Upper lobe of left lung (tissue), 4 donors: ENCODE results near the gene NDUFAF2.

Experiments
- CTCF ChIP-seq, 6 experiments: fragments of 450-650 bp in 4 of 6; fragments of 200-600 bp in 2 of 6; sonication (generic) in 2 of 6; IDR thresholded peaks; one replicate each; pipeline ENCODE4 v1.5.1; 2016 to 2019; ENCODE audit warnings: antibody characterized with exemption in 6 of 6
- EP300 ChIP-seq, 4 donors: sonication (generic); formaldehyde crosslinking; IDR thresholded peaks; one replicate each; pipeline ENCODE4 v1.5.1; 2017; ENCODE audit warnings: antibody characterized with exemption in 4 of 4, control low read depth in 2 of 4
- POLR2A ChIP-seq, 4 donors: fragments of 450-650 bp; IDR thresholded peaks; one replicate each; pipeline ENCODE4 v1.5.1; 2016 to 2017; ENCODE audit warnings: antibody characterized with exemption in 4 of 4, mild to moderate bottlenecking in 2 of 4
- POLR2AphosphoS5 ChIP-seq, 2 donors: sonication (generic); formaldehyde crosslinking; IDR thresholded peaks; one replicate each; pipeline ENCODE4 v1.5.1; 2017; ENCODE audit warnings: antibody characterized with exemption in 2 of 2

GRCh38 chr5:61198606-61199005 lies 253.6 kb downstream of the NDUFAF2 start:
- TF ChIP-seq POLR2A (IDR thresholded peaks at IDR 0.05), result no peak
- TF ChIP-seq CTCF (IDR thresholded peaks at IDR 0.05), result no peak
- TF ChIP-seq POLR2AphosphoS5 (IDR thresholded peaks at IDR 0.05), result no peak
- TF ChIP-seq EP300 (IDR thresholded peaks at IDR 0.05), result no peak
